ENCODE data around the gene BCAM. TPM values are rescaled to one million over a fixed set of nuclear protein-coding genes. Genes with fewer than 3 reads are reported as not detected.
"Not testable (repeated sequence)": the region's sequence is repeated elsewhere in the genome, so short reads cannot be mapped to it uniquely, and the experiment has no call there.

The BCAM gene
- polyA plus RNA-seq, 4 donors = 457 to 754 (median 572) TPM

GRCh38 chr19:44813841-44814470 is 5.1 kb downstream of the BCAM start:
- DNase-seq (ENCODE audit: low read depth in 4 of 4, low spot score in 3 of 4) = no peak

GRCh38 chr19:44814517-44814916 is 5.6 kb downstream of the BCAM start:
- DNase-seq (ENCODE audit: low read depth in 4 of 4, low spot score in 3 of 4) = no peak

DNA sequence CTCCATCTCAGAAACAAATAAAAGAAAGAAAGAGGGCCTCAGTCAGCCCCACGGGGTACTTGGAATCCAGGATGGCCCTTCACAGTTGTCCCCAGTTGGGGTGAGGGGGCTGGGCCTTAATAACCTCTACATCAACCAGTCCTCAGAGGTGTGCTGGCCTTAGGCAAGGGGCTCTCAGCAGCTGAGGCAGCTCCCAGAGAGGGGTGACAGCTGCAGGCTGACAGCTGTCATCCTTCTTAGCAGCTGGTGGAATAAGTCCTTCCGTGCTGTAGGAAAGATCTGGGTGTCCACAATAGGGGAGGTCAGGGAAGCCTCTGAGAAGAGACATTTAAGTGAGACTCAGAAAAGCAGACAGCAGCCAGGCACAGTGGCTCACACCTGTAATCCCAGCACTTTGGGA is 7.4 kb downstream of the BCAM start:
- DNase-seq (ENCODE audit: low read depth in 4 of 4, low spot score in 3 of 4) = no peak

GRCh38 chr19:44817725-44818465 is 9.0 kb downstream of the BCAM start:
- DNase-seq (ENCODE audit: low read depth in 4 of 4, low spot score in 3 of 4) = no peak

DNA sequence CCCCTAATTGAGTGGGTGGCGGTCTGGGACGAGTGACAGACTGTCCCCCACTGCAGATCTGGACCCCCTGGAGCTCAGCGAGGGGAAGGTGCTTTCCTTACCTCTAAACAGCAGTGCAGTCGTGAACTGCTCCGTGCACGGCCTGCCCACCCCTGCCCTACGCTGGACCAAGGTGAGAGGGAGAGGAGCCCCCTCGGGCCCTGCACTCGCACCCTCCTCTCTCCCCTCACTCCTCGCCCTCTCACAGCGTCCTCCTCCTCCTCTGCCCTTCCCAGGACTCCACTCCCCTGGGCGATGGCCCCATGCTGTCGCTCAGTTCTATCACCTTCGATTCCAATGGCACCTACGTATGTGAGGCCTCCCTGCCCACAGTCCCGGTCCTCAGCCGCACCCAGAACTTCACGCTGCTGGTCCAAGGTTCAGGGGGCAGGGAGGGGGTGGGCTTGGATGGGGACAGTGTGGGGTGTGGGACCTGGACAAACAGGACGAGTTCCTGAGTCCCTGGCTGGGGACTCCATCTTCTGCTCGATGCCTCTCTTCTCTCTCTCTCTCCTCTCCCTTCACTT is 9.6 kb downstream of the BCAM start:
- no peak for DNase-seq (ENCODE audit: low read depth in 4 of 4, low spot score in 3 of 4)

GRCh38 chr19:44819246-44819832 is 10.4 kb downstream of the BCAM start:
- DNase-seq (ENCODE audit: low read depth in 4 of 4, low spot score in 3 of 4) = no peak

DNA sequence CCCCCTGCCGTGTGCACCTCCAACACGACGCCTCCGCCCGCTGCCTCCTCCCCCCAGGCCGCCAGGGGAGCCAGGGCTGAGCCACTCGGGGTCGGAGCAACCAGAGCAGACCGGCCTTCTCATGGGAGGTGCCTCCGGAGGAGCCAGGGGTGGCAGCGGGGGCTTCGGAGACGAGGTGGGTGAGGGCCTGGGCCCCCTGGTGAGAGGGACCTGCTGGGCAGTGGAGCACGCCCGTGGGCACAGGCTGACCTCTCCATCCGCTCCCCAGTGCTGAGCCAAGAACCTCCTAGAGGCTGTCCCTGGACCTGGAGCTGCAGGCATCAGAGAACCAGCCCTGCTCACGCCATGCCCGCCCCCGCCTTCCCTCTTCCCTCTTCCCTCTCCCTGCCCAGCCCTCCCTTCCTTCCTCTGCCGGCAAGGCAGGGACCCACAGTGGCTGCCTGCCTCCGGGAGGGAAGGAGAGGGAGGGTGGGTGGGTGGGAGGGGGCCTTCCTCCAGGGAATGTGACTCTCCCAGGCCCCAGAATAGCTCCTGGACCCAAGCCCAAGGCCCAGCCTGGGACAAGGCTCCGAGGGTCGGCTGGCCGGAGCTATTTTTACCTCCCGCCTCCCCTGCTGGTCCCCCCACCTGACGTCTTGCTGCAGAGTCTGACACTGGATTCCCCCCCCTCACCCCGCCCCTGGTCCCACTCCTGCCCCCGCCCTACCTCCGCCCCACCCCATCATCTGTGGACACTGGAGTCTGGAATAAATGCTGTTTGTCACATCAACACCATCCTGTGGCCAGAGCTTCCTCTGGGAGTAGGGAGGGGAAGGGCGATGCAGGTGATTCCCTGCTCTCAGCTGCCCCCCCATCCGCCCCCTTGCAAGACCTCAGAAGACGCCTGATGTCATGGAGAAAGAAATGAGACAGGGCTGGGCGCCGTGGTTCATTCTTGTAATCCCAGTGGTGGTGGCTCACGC is 12.0 kb downstream of the BCAM start:
- DNase-seq (ENCODE audit: low read depth in 4 of 4, low spot score in 3 of 4) = no peak

GRCh38 chr19:44822177-44822576 is 13.3 kb downstream of the BCAM start:
- no peak for DNase-seq (ENCODE audit: low read depth in 4 of 4, low spot score in 3 of 4)

DNA sequence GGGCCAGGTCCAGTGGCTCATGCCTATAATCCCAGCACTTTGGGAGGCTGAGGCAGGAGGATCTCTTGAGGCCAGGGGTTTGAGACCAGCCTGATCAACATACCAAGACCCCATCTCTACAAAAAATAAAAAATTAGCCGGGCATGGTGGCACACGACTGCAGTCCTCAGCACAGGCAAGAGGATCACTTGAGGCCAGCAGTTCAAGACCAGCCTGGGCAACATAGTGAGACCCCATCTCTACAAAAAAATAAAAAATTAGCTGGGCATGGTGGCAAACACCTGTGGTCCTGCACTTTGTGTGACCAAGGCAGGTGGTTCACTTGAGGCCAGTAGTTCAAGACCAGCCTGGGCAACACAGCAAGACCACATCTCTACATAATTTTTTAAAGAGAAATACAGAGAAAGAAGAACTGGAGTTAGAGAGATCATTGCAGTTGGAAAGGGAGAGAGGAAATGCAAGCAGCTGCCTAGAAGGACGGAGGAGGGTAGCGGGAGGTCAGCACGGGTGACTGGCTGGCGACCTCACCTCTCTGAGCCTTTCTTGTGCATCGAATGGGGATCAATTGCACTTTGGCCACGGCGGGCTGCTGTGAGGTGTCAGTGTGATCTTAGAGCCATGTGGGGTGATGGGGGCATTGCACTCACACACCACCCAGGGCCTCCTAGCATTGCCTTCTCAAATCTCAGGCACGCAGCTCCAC is 13.9 kb downstream of the BCAM start:
- DNase-seq (ENCODE audit: low read depth in 4 of 4, low spot score in 3 of 4) = no peak

GRCh38 chr19:44823373-44823698 is 14.4 kb downstream of the BCAM start:
- no peak for DNase-seq (ENCODE audit: low read depth in 4 of 4, low spot score in 3 of 4)

GRCh38 chr19:44824761-44825160 is 15.9 kb downstream of the BCAM start:
- no peak for DNase-seq (ENCODE audit: low read depth in 4 of 4, low spot score in 3 of 4)

- DNase-seq (ENCODE audit: low read depth in 4 of 4, low spot score in 3 of 4) = not testable (repeated sequence)
Measured at GRCh38 chr19:44832875-44833274, 24.0 kb downstream of the BCAM start.

- not testable (repeated sequence) for DNase-seq (ENCODE audit: low read depth in 4 of 4, low spot score in 3 of 4)
Measured at GRCh38 chr19:44834399-44834798, 25.5 kb downstream of the BCAM start.

DNA sequence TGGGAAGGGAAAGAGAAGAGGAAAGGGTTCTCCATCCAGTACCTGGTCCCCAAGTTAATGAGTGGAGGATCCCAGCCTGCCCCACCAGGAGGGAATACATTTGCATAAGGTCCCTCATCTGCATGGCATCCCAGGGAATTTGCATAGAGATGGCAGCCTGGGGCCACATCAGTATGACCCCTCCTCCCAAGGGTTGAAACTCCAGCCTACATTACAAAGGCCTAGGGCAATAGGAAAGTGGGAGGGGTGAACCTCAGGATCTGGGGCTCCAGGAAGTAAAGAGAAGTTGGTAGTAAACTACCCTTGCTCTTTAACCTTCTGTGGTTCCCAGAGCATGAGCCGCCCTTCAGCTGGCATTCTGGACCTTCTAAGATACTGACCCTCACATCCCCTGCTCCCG is 30.4 kb downstream of the BCAM start:
- DNase-seq (ENCODE audit: low read depth in 4 of 4, low spot score in 3 of 4) = no peak

- no peak for DNase-seq (ENCODE audit: low read depth in 4 of 4, low spot score in 3 of 4)
Measured at GRCh38 chr19:44840811-44841210, 31.9 kb downstream of the BCAM start.

DNA sequence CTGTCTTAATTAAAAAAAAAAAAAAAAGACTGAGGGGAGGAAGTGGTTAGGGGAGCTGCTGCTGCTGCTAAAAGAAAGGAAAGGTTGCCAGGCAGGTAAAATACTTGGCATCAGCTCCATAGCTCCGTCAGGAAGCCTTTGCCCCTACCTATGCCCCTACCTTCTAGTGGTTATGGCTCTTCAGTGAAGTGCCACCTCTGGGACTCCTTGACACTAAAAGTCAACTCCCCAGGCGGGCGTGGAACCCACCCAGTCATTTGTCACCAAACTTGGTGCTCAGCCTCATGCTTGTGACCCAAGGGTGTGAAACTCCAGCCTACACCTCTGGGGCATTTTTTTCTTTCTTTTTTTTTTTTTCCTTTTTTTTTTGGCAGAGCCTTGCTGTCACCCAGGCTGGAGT is 32.3 kb downstream of the BCAM start:
- DNase-seq (ENCODE audit: low read depth in 4 of 4, low spot score in 3 of 4) = no peak

DNA sequence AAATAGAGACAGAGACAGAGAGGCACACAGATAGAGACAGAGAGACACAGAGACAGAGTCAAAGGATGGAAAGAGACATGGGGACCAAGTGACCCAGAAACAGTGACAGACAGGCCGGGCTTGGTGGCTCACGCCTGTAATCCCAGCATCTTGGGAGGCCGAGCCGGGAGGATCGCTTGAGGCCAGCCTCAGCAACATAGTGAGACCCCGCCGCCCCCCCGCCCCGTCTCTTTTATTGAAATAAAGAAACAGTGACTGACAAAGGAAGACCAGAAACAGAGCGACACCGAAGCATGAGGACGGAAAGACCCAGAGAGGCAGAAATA is 36.3 kb downstream of the BCAM start:
- no peak for DNase-seq (ENCODE audit: low read depth in 4 of 4, low spot score in 3 of 4)

GRCh38 chr19:44845612-44846454 is 36.9 kb downstream of the BCAM start, which contains the start of gene NECTIN2:
Gene NECTIN2, plus strand, starts transcription at chr19:44846297. Its CDS starts 229 bp downstream, at chr19:44846526.
- peak; percentile 97 to 100 (median 98) for DNase-seq (ENCODE audit: low read depth in 4 of 4, low spot score in 3 of 4)
